ENCODE measurements around the gene FLT4.

FLT4 gene

GRCh38 chr5:180605554-180606214, 43.7 kb downstream of the FLT4 start:
- peak; percentile 20 for DNase-seq (ENCODE audit: low read depth)

- no peak for DNase-seq (ENCODE audit: low read depth)
These were observed 45.1 kb downstream of the FLT4 start for GRCh38 chr5:180604271-180604670.

- no peak for DNase-seq (ENCODE audit: low read depth)
These were observed 46.3 kb downstream of the FLT4 start for GRCh38 chr5:180603076-180603594.

- no peak for DNase-seq (ENCODE audit: low read depth)
These were observed 46.8 kb downstream of the FLT4 start for GRCh38 chr5:180602481-180603075.

GRCh38 chr5:180601591-180602480, 47.6 kb downstream of the FLT4 start:
- DNase-seq (ENCODE audit: low read depth), result no peak

- DNase-seq (ENCODE audit: low read depth), result no peak
These were observed 48.8 kb downstream of the FLT4 start for GRCh38 chr5:180600554-180601041.

GRCh38 chr5:180599981-180600553, 49.3 kb downstream of the FLT4 start:
- DNase-seq (ENCODE audit: low read depth), result no peak

- no peak for DNase-seq (ENCODE audit: low read depth)
These were observed 49.8 kb downstream of the FLT4 start for GRCh38 chr5:180599590-180599914.

- no peak for DNase-seq (ENCODE audit: low read depth)
These were observed 50.4 kb downstream of the FLT4 start for GRCh38 chr5:180598797-180599589.

- DNase-seq (ENCODE audit: low read depth), result no peak
These were observed 51.1 kb downstream of the FLT4 start for GRCh38 chr5:180598316-180598701.

GRCh38 chr5:180596668-180597231, 52.6 kb downstream of the FLT4 start:
- DNase-seq (ENCODE audit: low read depth), result no peak

- DNase-seq (ENCODE audit: low read depth), result no peak
These were observed 53.2 kb downstream of the FLT4 start for GRCh38 chr5:180596115-180596667.

- no peak for DNase-seq (ENCODE audit: low read depth)
These were observed 53.9 kb downstream of the FLT4 start for GRCh38 chr5:180595381-180596114.

GRCh38 chr5:180595046-180595379, 54.4 kb downstream of the FLT4 start:
- no peak for DNase-seq (ENCODE audit: low read depth)

GRCh38 chr5:180594311-180595045, 54.9 kb downstream of the FLT4 start:
- no peak for DNase-seq (ENCODE audit: low read depth)

- DNase-seq (ENCODE audit: low read depth), result no peak
These were observed 55.8 kb downstream of the FLT4 start for GRCh38 chr5:180593446-180594206.

- no peak for DNase-seq (ENCODE audit: low read depth)
These were observed 57.2 kb downstream of the FLT4 start for GRCh38 chr5:180592176-180592575.

GRCh38 chr5:180591311-180591887, 58.0 kb downstream of the FLT4 start, which contains the start of gene SCGB3A1:
Gene SCGB3A1, minus strand, starts transcription at chr5:180591499. Its CDS starts 37 bp downstream, at chr5:180591462.
- DNase-seq (ENCODE audit: low read depth), result no peak

Data from stromal cell of bone marrow (primary cell).